Measurements from ENCODE around the gene TOMM70. TPM values are rescaled to one million over a fixed set of nuclear protein-coding genes. Genes with fewer than 3 reads are reported as not detected.

TOMM70 gene
- total and polyA plus RNA-seq, 10 of the 15 experiments (the other 5 are each of a cell fraction or from before 2014, with no cell fraction given), result 12.7 to 64.1 (median 41.3) TPM

GRCh38 chr3:100424261-100424660, 23.4 kb upstream of the TOMM70 start (continued):
- no peak for TF ChIP-seq MYB (IDR thresholded peaks at IDR 0.05; ENCODE audit: borderline replicate concordance, low read depth, low read length)
- TF ChIP-seq IRF4 (IDR thresholded peaks at IDR 0.05; ENCODE audit: low read depth, low read length), result no peak

- H3K27ac ChIP-seq (ENCODE audit: control insufficient read depth, insufficient read depth), result no peak overlapping the region
- intact Hi-C loops (cut with micrococcal nuclease; ENCODE audit: unreplicated experiment), result no loop called here
- no peak for DNase-seq (ENCODE audit: low read depth, low spot score)
- 59% methylated on average over 5 of the region's 5 CpGs for WGBS (ENCODE audit: insufficient coverage, insufficient replicate concordance, low lambda C conversion rate, missing lambda C conversion rate)
- no peaks in the 10 kb centered on the region for H4K20me1 ChIP-seq (ENCODE audit: control insufficient read depth, insufficient read depth)
- H3K4me3 ChIP-seq, result no peak overlapping the region
- in situ Hi-C loops (cut with MboI), result no loop called here
- no peak overlapping the region for H3K9ac ChIP-seq (ENCODE audit: control insufficient read depth, insufficient read depth, low read length)
- H3K36me3 ChIP-seq (ENCODE audit: control insufficient read depth in 2 of 2, insufficient read depth in 2 of 2, low read length in 1 of 2), result no peaks in the 10 kb centered on the region
- no peaks in the 10 kb centered on the region for H3K79me2 ChIP-seq (ENCODE audit: control insufficient read depth, insufficient read depth, low read length)
- CTCF ChIA-PET, result no interaction called here
- BruUV-seq (replicated peaks), result no TSS peak
- H3K27me3 ChIP-seq (replicated peaks in 1 of 2; ENCODE audit: control insufficient read depth in 2 of 2, insufficient read depth in 2 of 2, low read length in 1 of 2), result no peaks in the 10 kb centered on the region
- SMC1A ChIA-PET (ENCODE audit: uncharacterized antibody, unreplicated experiment), result interaction anchor here (1.4 kb wide), 1 partner anchor 69 kb away, joined by 3 read pairs; the partner anchor contains the start of gene TMEM45A
- TF ChIP-seq NR2F1 (conservative IDR thresholded peaks at IDR 0.05), result no peak
- TF ChIP-seq RELB (IDR thresholded peaks at IDR 0.05; ENCODE audit: low read depth), result no peak
- TF ChIP-seq SUPT20H (IDR thresholded peaks at IDR 0.05; ENCODE audit: borderline replicate concordance, control insufficient read depth, low read depth, low read length), result no peak
- TF ChIP-seq POLR2AphosphoS2 (IDR thresholded peaks at IDR 0.05; ENCODE audit: low read depth, low read length), result no peak
- TF ChIP-seq BCL3 (IDR thresholded peaks at IDR 0.05; ENCODE audit: borderline replicate concordance, insufficient read depth, low read depth, low read length, poor library complexity, severe bottlenecking), result no peak
- TF ChIP-seq RUNX3 (IDR thresholded peaks at IDR 0.05; ENCODE audit: low read length), result no peak
- no peak for TF ChIP-seq FOXK2 (IDR thresholded peaks at IDR 0.05)
- no peak for FAIRE-seq
- no peak overlapping the region for H2AFZ ChIP-seq (ENCODE audit: control insufficient read depth, low read depth, low read length)
- no peaks in the 10 kb centered on the region for H3K9me3 ChIP-seq (replicated peaks; ENCODE audit: control insufficient read depth, insufficient read depth, low read length)
- ATAC-seq, result no peak
- POLR2A ChIA-PET, result no interaction called here
- no peaks in the 10 kb centered on the region for H3K4me1 ChIP-seq (ENCODE audit: control insufficient read depth, insufficient read depth, low read length)
- RAD21 ChIA-PET (ENCODE audit: unreplicated experiment), result no interaction called here
- H3K4me2 ChIP-seq (ENCODE audit: control insufficient read depth, insufficient read depth), result no peak overlapping the region
These were observed 22.7 kb upstream of the TOMM70 start for GRCh38 chr3:100423611-100424010.
